ENCODE data around the gene MPP1.

Gene MPP1

DNA sequence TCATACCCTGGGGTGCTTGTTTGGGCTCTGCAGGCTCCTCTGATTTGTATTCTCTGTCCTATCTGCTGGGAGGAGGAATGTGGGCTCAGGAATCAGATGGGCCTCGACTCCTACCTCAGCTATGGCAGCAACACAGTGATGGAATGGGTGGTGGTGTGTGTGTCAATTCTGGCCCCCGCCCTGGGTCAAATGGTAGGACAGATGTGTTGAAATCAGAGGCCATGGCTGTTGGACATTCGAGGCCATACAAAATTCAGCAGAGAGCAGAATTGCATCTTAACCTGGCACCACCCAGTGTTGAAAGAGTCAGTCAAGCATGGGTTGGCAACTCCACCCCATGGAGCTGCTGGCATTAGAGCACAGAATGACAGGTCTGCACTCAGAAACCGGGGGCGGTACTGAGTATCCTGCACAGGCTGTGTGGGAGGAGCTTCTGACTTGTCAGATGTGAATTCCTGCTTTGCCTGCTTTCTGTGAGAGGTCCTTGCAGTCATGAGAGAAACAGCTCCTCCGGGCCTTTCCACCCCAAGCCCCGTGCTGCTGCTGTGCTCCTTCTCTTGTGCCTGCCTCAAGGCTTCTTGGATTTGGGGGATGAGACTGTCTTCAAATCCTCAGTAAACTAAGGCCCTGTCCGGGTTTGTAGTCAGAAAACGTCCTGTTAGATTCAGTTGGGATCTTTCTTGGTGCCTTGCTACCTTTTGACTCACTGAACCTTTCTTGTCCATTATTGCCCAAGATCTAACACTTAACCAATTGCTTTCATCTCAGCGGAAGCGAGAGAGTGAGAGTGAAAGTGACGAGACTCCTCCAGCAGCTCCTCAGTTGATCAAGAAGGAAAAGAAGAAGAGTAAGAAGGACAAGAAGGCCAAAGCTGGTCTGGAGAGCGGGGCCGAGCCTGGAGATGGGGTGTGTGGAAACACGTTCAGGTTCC lies 29.6 kb downstream of the MPP1 start:
- DNase-seq (ENCODE audit: low spot score) = peak; percentile 11

- DNase-seq (ENCODE audit: low spot score) = no peak
These were observed 30.7 kb downstream of the MPP1 start for GRCh38 chrX:154774622-154775021.

DNA sequence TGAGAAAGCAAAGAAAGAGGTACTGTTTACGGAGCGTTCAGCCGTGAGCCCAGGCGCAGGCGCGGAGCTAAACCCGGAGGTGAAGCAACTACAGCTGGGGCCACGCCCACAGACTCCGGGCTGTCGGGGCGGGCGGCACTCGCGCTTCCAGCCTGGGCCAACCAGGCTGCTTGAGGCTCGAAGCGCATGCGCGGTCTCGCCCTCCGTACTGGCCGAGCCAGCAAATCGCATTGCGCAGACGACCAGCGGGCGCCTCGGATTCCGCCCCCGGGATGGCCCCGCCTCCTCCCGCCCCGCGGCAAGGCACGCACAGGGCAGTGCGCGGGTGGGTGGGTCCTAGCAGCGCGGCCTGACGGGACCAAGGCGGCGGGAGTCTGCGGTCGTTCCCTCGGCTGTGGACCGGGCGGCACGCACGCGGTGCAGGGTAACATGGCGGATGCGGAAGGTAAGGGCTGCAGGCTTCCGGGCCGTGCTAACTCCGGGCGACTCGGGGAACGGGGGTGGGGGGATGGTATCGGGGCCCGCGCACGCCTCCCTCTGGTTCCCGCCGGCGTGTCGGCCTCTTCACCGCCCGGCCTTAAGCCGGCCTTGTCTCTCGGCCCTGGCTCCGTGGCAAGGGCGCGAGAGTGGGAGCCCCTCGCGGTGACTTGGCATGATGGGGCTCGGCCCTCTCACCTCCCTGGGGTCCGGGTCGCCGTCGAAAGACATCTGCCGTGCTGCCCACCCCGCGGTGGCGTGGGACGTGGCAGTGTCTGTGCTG lies 42.6 kb downstream of the MPP1 start, which contains the start of gene DKC1:
DKC1 (plus strand) TSS at position 328 of the 760 bp plus-strand sequence; CDS start at position 430, 102 bp downstream.
- peak; percentile 95 for DNase-seq (ENCODE audit: low spot score)

DNA sequence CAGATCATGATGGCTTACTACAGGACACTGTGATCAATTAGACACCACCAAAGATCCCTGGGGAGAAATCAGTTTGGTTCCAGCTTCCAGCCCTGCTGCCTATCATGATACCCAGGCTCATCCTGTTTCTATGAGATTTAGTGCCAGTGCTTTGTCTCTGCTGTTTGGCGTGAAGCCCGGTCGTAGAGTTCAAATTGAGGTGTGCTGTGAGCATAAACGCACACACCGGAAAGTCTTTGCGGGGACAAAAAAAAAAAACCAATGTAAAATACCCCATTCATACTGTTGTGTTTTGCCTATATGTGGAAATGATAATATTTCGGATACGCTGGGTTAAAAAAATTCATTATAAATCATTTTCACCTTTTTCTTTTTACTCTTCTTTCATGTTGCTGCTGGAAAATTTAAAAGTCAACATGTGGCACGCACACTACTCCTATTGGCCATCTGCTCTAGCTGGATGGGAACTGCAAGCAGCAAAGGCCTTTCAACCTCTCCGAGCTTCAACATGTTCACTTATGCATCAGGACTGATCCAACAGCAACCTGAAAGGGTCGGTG lies 43.2 kb downstream of the MPP1 start:
- no peak for DNase-seq (ENCODE audit: low spot score)

DNA sequence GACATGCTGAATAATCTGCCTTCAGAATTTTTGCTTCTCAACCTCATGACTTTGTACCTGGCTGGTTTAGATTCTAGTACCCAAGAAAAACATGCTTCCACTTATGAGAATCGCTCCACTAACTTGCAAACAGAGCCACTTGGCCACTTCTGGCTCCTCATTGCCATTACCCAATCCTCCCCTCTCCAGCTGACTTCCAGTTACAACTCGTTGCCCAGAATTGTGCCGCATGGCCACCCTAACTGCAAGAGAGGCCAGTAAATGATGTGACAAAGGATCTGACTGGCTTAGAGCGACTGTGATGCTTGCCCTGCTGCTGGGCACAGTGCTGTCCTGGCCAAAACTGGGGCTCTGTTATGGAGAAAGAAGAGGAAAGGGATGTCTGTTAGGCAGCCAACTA lies 46.6 kb downstream of the MPP1 start:
- DNase-seq (ENCODE audit: low spot score) = no peak

DNA sequence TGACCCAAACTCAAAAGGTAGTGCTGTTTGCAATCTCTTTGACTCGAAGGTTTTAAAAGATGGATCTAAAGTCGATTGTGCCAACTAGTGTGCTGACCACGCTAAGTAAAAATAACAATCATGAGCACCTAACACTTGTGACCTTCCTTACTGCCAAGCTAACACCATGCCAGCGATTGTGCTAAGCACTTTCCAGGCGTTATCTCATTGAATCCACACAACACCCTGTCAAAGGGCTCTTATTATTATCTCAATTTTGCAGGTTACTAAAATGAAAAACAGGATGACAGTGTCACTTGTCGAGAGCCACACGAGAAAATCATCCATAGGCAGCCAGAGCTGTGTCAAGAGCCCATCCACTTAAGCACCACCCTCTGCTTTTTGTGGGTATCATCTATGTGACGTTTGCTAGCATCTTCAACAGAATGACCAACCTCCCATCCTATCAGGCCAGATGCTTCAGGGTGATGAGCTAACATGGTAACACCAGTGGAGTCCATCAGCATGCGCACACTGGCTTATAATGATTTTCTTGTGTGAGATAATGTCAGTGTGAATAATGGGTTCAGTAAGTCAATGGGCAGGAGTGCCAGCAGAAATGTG lies 53.5 kb downstream of the MPP1 start:
- DNase-seq (ENCODE audit: low spot score) = no peak

DNA sequence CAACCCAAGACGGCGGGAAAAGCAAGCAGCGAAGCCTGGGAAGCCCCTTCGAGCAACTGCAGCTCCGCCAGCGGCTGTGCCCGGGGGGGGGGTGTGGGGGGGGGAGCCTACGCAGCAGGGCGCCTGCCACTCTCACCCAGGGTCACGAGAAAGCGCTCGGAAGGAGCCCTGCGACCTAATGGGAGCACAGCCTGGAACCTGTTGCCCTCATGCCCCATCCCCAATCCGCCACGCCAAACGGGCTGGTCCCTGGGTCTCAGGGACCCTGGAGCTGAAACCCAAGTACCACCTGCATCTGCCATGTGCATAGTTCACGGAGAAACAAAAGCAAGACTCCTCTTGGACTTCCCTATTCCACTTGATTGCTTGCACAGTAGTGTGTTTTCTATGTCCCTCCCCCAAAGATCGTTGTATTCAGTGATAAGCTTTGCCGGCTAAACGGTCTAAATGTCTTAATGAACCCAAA lies 54.0 kb downstream of the MPP1 start:
- peak; percentile 43 for DNase-seq (ENCODE audit: low spot score)

GRCh38 chrX:154750301-154751202 lies 54.7 kb downstream of the MPP1 start, which contains the start of gene GAB3:
TSS of gene GAB3 (minus strand) at chrX:154751077. CDS start at chrX:154751025, 52 bp downstream.
- peak; percentile 66 for DNase-seq (ENCODE audit: low spot score)

DNA sequence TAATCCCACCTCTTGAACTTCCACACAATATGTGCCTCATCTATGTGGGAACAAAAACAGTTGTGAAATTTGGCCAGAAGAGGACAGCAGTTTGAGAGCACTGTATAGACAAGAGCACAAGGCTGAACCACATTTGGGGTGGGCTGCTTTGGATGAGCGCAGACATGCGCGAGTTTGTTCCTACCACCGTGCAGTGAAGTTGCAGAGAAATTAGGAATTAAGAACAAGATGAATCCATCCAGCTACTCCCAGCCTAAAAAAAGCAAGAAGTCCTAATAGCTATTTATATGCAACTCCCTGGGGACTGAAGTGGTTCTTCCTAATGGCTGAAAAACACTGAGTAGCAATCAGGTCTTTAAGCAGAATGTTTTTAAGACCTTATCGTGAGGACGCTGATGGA lies 55.4 kb downstream of the MPP1 start:
- peak; percentile 40 for DNase-seq (ENCODE audit: low spot score)

DNA sequence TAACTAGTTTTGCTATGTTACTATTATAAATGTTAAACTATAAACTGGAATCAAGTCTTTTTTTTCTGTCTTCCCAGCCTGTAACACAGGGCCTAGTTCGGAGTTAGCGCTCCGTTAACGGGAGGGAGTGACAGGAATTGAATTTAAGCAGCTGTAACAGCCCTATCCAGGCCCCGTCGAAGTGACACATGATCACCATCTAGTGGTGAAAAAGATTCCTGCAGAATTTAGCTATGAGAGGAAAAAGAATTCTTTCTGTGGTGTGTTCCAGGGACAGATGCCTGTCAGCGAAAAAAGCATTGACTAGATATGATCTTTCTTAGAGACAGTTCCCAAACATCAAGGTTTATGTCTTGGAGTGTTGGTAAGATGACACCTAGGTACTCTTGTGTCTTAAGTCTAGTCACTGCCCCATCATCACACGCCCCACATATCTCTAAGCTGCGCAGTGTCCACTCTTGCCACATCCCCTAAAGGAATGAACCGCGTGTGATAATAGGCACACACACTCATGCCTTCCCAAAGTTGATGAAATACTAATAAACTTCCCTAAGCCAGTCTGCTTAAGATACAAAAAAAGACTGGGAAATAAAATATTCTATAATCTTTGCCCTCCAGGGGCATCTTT lies 56.5 kb downstream of the MPP1 start:
- peak; percentile 83 for DNase-seq (ENCODE audit: low spot score)

DNA sequence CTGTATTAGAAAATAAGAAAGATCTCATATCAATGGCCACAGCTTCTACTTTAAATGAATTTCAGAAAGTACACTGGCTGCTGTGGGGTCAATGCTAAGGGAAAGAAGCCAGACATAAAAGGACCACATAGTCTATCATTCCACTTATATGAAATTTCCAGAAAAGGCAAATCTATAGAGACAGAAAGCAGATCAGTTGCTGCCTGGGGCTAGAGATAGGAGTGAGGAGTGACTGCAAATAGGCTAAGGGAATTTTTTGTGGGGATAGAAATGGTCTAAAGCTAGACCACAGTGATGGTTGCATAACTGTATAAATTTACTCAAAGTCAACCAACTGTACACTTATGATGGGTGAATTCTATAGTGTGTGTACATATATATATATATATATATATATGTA lies 62.7 kb downstream of the MPP1 start:
- no peak for DNase-seq (ENCODE audit: low spot score)

DNA sequence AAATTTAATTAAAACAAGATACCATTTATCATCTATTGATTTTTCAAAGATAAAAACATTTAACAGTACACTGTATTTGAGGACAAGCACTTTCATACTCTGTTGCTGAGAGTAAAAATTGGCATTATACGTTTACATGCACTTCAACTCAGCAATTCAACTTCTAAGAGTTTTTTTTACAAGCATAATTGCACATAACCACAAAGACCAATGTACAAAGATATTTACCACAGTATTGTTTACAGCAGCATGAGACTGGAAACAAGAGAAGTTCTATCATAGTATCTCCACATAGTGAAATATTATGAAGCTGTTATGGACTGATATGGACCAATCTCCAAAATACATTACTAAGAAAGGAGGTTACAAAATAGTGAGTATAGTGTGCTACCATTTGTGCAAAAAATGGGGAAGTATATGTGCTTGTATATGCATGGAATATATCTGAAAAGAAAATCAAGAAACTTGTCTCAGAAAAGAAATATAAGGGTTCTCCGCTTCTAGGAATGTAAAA lies 65.3 kb downstream of the MPP1 start:
- DNase-seq (ENCODE audit: low spot score) = no peak

- DNase-seq (ENCODE audit: low spot score) = no peak
These were observed 67.1 kb downstream of the MPP1 start for GRCh38 chrX:154738011-154738738.

DNA sequence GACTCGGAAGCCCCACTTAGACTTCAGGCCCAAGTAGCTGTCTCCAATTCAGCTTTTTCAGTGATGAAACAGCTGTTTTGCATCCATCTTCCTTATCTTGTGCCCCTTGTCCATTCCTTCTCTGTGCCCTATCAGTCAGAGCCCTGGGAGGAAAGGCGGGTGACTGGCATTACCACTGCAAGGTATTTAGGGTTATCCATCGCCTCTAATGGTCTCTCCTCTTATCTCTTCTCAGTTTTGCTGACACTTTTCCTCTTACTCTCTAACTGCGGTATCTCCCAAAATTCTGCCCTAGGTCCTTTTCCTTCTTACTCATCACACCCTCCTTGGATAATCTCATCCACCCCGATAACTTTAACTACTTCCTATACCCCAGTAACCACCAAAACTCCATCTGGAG lies 68.1 kb downstream of the MPP1 start:
- no peak for DNase-seq (ENCODE audit: low spot score)

GRCh38 chrX:154735695-154736393 lies 69.4 kb downstream of the MPP1 start:
- DNase-seq (ENCODE audit: low spot score) = no peak

DNA sequence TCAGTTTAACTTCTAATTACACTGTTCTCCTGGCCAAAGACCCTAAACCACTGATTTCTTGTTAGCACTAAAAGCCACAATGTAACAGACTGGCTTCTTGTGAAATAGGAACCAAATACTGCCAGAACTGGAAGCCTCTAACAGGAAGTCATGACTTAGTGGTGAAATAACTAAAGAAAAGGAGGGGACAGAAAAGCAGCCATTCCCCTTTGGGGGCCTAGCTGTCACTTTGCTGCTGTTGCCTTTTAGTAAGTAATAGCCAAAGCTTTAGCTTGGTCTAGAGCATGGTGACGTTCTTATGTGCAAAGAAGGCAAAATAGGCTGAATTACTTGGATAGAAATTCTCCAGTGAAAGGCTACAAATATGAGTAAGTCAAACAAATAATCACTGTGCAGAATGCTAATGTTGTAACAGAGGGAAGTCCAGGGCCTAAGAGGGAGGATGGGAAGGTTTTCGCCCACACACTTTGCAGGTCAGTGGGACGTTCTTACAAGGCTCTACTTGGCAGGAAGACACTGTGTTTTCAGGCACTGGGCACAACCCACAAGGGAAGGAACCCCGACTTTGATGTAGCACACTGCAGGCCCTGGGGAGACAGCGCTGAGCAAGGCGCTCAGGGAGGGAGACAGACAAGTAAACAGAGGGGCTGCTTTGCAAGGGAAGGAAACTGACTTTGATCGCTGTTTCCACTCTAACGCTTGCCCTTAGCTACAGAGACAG lies 71.1 kb downstream of the MPP1 start:
- DNase-seq (ENCODE audit: low spot score) = peak; percentile 21

DNA sequence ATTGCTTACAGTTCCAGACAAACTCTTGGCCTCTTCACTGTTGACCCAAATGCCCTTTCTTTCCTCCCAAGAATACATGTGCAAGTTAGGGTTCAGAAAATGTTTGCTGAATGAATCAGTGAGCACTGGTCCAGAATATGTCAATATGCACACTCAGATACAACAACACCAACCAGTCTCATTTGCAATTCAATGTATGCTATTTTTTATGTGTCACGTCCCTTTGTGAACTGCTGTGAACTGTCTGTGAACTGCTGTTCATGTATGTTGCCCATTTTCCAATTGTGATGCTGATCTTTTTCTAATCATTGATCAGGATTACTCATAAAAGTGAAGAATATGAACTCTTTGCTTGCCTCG lies 72.2 kb downstream of the MPP1 start:
- no peak for DNase-seq (ENCODE audit: low spot score)

- DNase-seq (ENCODE audit: low spot score) = no peak
These were observed 72.7 kb downstream of the MPP1 start for GRCh38 chrX:154732421-154733065.
